ENCODE results near the gene MUC21.

DNA sequence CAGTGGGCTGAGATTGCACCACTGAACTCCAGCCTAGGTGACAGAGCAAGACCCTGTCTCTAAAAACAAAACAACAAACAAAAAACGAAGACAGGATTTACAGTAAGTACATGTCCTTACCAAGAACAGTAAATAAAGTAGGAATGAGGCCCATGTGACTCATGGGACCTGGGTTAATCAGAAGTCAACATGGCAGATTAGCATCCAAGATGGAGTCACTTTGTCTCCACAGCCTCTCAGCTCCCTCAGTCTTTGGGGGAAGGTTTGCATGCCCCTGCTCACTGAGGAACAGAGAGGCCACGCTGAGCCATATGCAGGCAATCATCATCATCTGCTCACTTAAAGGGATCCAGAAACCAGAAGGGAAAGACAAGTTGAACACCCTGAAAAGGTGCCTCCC, 19.0 kb downstream of the MUC21 start:
- TF ChIP-seq, protein P1, sequence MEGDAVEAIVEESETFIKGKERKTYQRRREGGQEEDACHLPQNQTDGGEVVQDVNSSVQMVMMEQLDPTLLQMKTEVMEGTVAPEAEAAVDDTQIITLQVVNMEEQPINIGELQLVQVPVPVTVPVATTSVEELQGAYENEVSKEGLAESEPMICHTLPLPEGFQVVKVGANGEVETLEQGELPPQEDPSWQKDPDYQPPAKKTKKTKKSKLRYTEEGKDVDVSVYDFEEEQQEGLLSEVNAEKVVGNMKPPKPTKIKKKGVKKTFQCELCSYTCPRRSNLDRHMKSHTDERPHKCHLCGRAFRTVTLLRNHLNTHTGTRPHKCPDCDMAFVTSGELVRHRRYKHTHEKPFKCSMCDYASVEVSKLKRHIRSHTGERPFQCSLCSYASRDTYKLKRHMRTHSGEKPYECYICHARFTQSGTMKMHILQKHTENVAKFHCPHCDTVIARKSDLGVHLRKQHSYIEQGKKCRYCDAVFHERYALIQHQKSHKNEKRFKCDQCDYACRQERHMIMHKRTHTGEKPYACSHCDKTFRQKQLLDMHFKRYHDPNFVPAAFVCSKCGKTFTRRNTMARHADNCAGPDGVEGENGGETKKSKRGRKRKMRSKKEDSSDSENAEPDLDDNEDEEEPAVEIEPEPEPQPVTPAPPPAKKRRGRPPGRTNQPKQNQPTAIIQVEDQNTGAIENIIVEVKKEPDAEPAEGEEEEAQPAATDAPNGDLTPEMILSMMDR (conservative IDR thresholded peaks at IDR 0.05): no peak
- no peak for TF ChIP-seq EZH2 (IDR thresholded peaks at IDR 0.05; ENCODE audit: low read depth)
